GM23338 (cell line): ENCODE results near the gene TYW3. TPM values are rescaled to one million over a fixed set of nuclear protein-coding genes. Genes with fewer than 3 reads are reported as not detected.

ENCODE experiments used
- ATAC-seq: fragments of 200-7000 bp; cut with Tn5 transposase; 3 replicates; pipeline ENCODE4 v1.9.1; 2020
- DNase-seq: peaks from one replicate; pipeline ENCODE4 v3.0.0-alpha.2; 2015; ENCODE audit warnings: low spot score
- H2AFZ ChIP-seq: fragments of 200-600 bp; sonication (generic); 2 replicates; pipeline ENCODE4 v1.8.0; 2016; ENCODE audit warnings: antibody characterized with exemption, mild to moderate bottlenecking, moderate library complexity
- H3F3A ChIP-seq: fragments of 200-600 bp; sonication (generic); replicated peaks from 2 replicates; pipeline ENCODE4 v1.8.0; 2017; ENCODE audit warnings: antibody characterized with exemption, mixed run types, low read depth
- H3K27ac ChIP-seq: fragments of 200-600 bp; sonication (generic); 2 replicates; pipeline ENCODE4 v1.6.1; 2016; ENCODE audit warnings: low read depth
- H3K27me3 ChIP-seq: fragments of 200-600 bp; sonication (generic); 2 replicates; pipeline ENCODE4 v1.8.0; 2016; ENCODE audit warnings: mild to moderate bottlenecking, mixed run types, moderate library complexity; ENCODE audit not compliant: insufficient read depth
- H3K36me3 ChIP-seq: fragments of 200-600 bp; sonication (generic); 2 replicates; pipeline ENCODE4 v1.8.0; 2016; ENCODE audit warnings: mild to moderate bottlenecking; ENCODE audit not compliant: insufficient read depth
- H3K4me1 ChIP-seq: fragments of 200-600 bp; sonication (generic); 2 replicates; pipeline ENCODE4 v1.8.0; 2016; ENCODE audit warnings: mild to moderate bottlenecking, moderate library complexity; ENCODE audit not compliant: insufficient read depth
- H3K4me2 ChIP-seq: fragments of 200-600 bp; sonication (generic); 2 replicates; pipeline ENCODE4 v1.7.1; 2017; ENCODE audit warnings: mixed run types
- H3K4me3 ChIP-seq: fragments of 200-600 bp; sonication (generic); 2 replicates; pipeline ENCODE4 v1.6.1; 2016; ENCODE audit warnings: mixed run types
- H3K79me2 ChIP-seq: fragments of 200-600 bp; sonication (generic); replicated peaks from 2 replicates; pipeline ENCODE4 v1.8.0; 2017; ENCODE audit warnings: mild to moderate bottlenecking; ENCODE audit not compliant: insufficient read depth
- H3K9me2 ChIP-seq: fragments of 200-600 bp; sonication (generic); 2 replicates; pipeline ENCODE4 v1.8.0; 2017; ENCODE audit not compliant: insufficient read depth
- H4K20me1 ChIP-seq: fragments of 200-600 bp; sonication (generic); replicated peaks from 2 replicates; pipeline ENCODE4 v1.8.0; 2017; ENCODE audit warnings: mild to moderate bottlenecking; ENCODE audit not compliant: insufficient read depth
- H3K27ac Mint-ChIP-seq: 2 replicates; pipeline ENCODE4 v1.8.0; 2020; ENCODE audit warnings: inconsistent platforms, mild to moderate bottlenecking, moderate library complexity, mixed read lengths
- H3K27me3 Mint-ChIP-seq: 3 replicates; pipeline ENCODE4 v1.8.0; 2022; ENCODE audit warnings: low read depth, mild to moderate bottlenecking, moderate library complexity, mixed read lengths, inconsistent platforms; ENCODE audit not compliant: insufficient read depth, poor library complexity
- H3K36me3 Mint-ChIP-seq: 3 replicates; pipeline ENCODE4 v1.8.0; 2021; ENCODE audit warnings: low read depth, mild to moderate bottlenecking, inconsistent platforms, moderate library complexity, mixed read lengths
- H3K4me1 Mint-ChIP-seq: 3 replicates; pipeline ENCODE4 v1.8.0; 2020; ENCODE audit warnings: mild to moderate bottlenecking, inconsistent platforms, mixed read lengths
- H3K4me3 Mint-ChIP-seq: 3 replicates; pipeline ENCODE4 v1.8.0; 2021; ENCODE audit warnings: moderate library complexity, mild to moderate bottlenecking, inconsistent platforms, mixed read lengths
- H3K9me3 Mint-ChIP-seq: 3 replicates; pipeline ENCODE4 v1.8.0; 2020; ENCODE audit warnings: moderate library complexity, mild to moderate bottlenecking, inconsistent platforms, mixed read lengths
- CREB1 ChIP-seq: fragments of 250-450 bp; sonication (Bioruptor Pico); IDR thresholded peaks from 2 replicates; pipeline ENCODE4 v1.5.0; 2020; ENCODE audit warnings: low read depth, mild to moderate bottlenecking, moderate library complexity
- EZH2 ChIP-seq: fragments of 200-600 bp; sonication (generic); IDR thresholded peaks from one replicate; pipeline ENCODE4 v1.8.0; 2017; ENCODE audit warnings: antibody characterized with exemption, mild to moderate bottlenecking, low read depth; ENCODE audit not compliant: unreplicated experiment
- EZH2phosphoT487 ChIP-seq: fragments of 200-600 bp; sonication (generic); IDR thresholded peaks from one replicate; pipeline ENCODE4 v1.8.1; 2018; ENCODE audit warnings: antibody characterized with exemption; ENCODE audit not compliant: unreplicated experiment
- JUNB ChIP-seq: IDR thresholded peaks from one replicate; pipeline ENCODE4 v1.6.1; 2016; ENCODE audit warnings: antibody characterized with exemption; ENCODE audit not compliant: unreplicated experiment
- NANOG ChIP-seq: IDR thresholded peaks from 2 replicates; pipeline ENCODE4 v1.6.1; 2016; ENCODE audit warnings: antibody characterized with exemption, borderline replicate concordance
- POLR2AphosphoS5 ChIP-seq: IDR thresholded peaks from 2 replicates; pipeline ENCODE4 v1.6.1; 2016; ENCODE audit warnings: antibody characterized with exemption, low read depth
- STAT1 ChIP-seq: IDR thresholded peaks from one replicate; pipeline ENCODE4 v1.6.1; 2016; ENCODE audit warnings: antibody characterized with exemption; ENCODE audit not compliant: unreplicated experiment
- ZNF114 ChIP-seq: fragments of 250-450 bp; sonication (Bioruptor Pico); IDR thresholded peaks from 2 replicates; pipeline ENCODE4 v1.5.0; 2020; ENCODE audit warnings: mild to moderate bottlenecking, moderate library complexity
- ZNF331 ChIP-seq: fragments of 250-450 bp; sonication (Bioruptor Pico); IDR thresholded peaks from 2 replicates; pipeline ENCODE4 v1.5.0; 2020; ENCODE audit warnings: low read depth, mild to moderate bottlenecking, moderate library complexity
- polyA plus RNA-seq: library from polyadenylated mRNA; unstranded; fragments of >200 nt; fragmentation: Nextera tagmentation; extraction: Ambion mirVana; gene quantifications from 2 replicates; pipeline ENCODE4 v1.2.1, GENCODE V29; 2016
- total RNA-seq: library from RNA; depleted of rRNA; stranded (reverse); fragments of >200 nt; shearing (Covaris generic); gene quantifications from 2 replicates; pipeline ENCODE4 v1.2.3, GENCODE V29; 2014
- TF ChIP-seq, protein P1 (sequence below): fragments of 250-450 bp; sonication (Bioruptor Pico); IDR thresholded peaks from 2 replicates; pipeline ENCODE4 v1.5.0; 2020; ENCODE audit warnings: mild to moderate bottlenecking, moderate library complexity
- TF ChIP-seq, protein P2 (sequence below): IDR thresholded peaks from one replicate; pipeline ENCODE4 v1.6.1; 2018; ENCODE audit warnings: antibody characterized with exemption; ENCODE audit not compliant: unreplicated experiment
- TF ChIP-seq, protein P3 (sequence below), 2 experiments: fragments of 200-600 bp in 1 of 2; sonication (generic) in 1 of 2; conservative IDR thresholded peaks; 2 replicates each; pipeline versions ENCODE4 v1.5.1 to v1.6.1; 2016 to 2017; ENCODE audit warnings: antibody characterized with exemption in 2 of 2, low read depth in 2 of 2, mild to moderate bottlenecking in 2 of 2, moderate library complexity in 1 of 2
- TF ChIP-seq, protein P4 (sequence below): IDR thresholded peaks from 2 replicates; pipeline ENCODE4 v1.6.1; 2016; ENCODE audit warnings: antibody characterized with exemption

Gene TYW3
- total and polyA plus RNA-seq, 2 experiments from 2014 or later, result 29.6 to 66.8 TPM

DNA sequence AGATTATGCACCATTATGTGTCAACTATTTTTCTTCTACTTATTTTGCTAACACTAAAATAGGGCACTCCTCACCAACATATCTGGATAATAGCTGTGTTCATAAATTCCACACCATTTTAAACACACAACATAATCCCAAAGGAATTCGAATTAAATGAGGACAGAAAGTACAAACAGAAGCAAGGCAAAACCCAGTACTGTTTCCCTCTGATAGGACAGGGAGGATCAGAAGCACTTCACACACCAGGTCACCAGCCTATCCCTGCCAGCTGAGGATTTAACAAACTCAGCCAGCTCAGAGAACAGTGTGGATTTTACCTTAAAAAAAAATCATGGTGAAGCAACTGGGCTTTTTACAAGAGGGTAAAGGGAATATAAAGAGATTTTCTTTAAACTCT, 20.1 kb upstream of the TYW3 start:
- Histone ChIP-seq H3K4me2 (no peak overlapping the region), H3K79me2 (no peaks in the 10 kb centered on the region), H3K36me3 (0 out of 2 replicates have a peak, but pooled peaks cover 5% of the 10 kb centered on the region), H3F3A (no peaks in the 10 kb centered on the region), H4K20me1 (no peaks in the 10 kb centered on the region; the same call in 1 of the 2 replicates), H3K4me1 (peaks cover 9% of the 10 kb centered on the region; the same call in 1 of the 2 replicates), H2AFZ (no peak overlapping the region), H3K27me3 (no peaks in the 10 kb centered on the region), H3K27ac (no peak overlapping the region), H3K4me3 (no peak overlapping the region), H3K9me2 (no peaks in the 10 kb centered on the region)
- ATAC-seq, result no peak
- no peak overlapping the region for H3K4me3 Mint-ChIP-seq
- no peaks in the 10 kb centered on the region for H3K9me3 Mint-ChIP-seq
- DNase-seq, result no peak
- TF ChIP-seq EZH2 (no peak), POLR2AphosphoS5 (no peak), STAT1 (no peak), JUNB (no peak), CREB1 (CRISPR knock-in tag) (no peak), NANOG (no peak), ZNF331 (no peak), ZNF114 (CRISPR knock-in tag) (no peak), EZH2phosphoT487 (no peak)
- TF ChIP-seq, protein P1, sequence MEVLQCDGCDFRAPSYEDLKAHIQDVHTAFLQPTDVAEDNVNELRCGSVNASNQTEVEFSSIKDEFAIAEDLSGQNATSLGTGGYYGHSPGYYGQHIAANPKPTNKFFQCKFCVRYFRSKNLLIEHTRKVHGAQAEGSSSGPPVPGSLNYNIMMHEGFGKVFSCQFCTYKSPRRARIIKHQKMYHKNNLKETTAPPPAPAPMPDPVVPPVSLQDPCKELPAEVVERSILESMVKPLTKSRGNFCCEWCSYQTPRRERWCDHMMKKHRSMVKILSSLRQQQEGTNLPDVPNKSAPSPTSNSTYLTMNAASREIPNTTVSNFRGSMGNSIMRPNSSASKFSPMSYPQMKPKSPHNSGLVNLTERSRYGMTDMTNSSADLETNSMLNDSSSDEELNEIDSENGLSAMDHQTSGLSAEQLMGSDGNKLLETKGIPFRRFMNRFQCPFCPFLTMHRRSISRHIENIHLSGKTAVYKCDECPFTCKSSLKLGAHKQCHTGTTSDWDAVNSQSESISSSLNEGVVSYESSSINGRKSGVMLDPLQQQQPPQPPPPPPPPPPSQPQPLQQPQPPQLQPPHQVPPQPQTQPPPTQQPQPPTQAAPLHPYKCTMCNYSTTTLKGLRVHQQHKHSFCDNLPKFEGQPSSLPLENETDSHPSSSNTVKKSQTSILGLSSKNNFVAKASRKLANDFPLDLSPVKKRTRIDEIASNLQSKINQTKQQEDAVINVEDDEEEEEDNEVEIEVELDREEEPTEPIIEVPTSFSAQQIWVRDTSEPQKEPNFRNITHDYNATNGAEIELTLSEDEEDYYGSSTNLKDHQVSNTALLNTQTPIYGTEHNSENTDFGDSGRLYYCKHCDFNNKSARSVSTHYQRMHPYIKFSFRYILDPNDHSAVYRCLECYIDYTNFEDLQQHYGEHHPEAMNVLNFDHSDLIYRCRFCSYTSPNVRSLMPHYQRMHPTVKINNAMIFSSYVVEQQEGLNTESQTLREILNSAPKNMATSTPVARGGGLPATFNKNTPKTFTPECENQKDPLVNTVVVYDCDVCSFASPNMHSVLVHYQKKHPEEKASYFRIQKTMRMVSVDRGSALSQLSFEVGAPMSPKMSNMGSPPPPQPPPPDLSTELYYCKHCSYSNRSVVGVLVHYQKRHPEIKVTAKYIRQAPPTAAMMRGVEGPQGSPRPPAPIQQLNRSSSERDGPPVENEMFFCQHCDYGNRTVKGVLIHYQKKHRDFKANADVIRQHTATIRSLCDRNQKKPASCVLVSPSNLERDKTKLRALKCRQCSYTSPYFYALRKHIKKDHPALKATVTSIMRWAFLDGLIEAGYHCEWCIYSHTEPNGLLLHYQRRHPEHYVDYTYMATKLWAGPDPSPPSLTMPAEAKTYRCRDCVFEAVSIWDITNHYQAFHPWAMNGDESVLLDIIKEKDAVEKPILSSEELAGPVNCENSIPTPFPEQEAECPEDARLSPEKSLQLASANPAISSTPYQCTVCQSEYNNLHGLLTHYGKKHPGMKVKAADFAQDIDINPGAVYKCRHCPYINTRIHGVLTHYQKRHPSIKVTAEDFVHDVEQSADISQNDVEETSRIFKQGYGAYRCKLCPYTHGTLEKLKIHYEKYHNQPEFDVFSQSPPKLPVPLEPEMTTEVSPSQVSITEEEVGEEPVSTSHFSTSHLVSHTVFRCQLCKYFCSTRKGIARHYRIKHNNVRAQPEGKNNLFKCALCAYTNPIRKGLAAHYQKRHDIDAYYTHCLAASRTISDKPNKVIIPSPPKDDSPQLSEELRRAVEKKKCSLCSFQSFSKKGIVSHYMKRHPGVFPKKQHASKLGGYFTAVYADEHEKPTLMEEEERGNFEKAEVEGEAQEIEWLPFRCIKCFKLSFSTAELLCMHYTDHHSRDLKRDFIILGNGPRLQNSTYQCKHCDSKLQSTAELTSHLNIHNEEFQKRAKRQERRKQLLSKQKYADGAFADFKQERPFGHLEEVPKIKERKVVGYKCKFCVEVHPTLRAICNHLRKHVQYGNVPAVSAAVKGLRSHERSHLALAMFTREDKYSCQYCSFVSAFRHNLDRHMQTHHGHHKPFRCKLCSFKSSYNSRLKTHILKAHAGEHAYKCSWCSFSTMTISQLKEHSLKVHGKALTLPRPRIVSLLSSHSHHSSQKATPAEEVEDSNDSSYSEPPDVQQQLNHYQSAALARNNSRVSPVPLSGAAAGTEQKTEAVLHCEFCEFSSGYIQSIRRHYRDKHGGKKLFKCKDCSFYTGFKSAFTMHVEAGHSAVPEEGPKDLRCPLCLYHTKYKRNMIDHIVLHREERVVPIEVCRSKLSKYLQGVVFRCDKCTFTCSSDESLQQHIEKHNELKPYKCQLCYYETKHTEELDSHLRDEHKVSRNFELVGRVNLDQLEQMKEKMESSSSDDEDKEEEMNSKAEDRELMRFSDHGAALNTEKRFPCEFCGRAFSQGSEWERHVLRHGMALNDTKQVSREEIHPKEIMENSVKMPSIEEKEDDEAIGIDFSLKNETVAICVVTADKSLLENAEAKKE, result no peak
- TF ChIP-seq, protein P2, sequence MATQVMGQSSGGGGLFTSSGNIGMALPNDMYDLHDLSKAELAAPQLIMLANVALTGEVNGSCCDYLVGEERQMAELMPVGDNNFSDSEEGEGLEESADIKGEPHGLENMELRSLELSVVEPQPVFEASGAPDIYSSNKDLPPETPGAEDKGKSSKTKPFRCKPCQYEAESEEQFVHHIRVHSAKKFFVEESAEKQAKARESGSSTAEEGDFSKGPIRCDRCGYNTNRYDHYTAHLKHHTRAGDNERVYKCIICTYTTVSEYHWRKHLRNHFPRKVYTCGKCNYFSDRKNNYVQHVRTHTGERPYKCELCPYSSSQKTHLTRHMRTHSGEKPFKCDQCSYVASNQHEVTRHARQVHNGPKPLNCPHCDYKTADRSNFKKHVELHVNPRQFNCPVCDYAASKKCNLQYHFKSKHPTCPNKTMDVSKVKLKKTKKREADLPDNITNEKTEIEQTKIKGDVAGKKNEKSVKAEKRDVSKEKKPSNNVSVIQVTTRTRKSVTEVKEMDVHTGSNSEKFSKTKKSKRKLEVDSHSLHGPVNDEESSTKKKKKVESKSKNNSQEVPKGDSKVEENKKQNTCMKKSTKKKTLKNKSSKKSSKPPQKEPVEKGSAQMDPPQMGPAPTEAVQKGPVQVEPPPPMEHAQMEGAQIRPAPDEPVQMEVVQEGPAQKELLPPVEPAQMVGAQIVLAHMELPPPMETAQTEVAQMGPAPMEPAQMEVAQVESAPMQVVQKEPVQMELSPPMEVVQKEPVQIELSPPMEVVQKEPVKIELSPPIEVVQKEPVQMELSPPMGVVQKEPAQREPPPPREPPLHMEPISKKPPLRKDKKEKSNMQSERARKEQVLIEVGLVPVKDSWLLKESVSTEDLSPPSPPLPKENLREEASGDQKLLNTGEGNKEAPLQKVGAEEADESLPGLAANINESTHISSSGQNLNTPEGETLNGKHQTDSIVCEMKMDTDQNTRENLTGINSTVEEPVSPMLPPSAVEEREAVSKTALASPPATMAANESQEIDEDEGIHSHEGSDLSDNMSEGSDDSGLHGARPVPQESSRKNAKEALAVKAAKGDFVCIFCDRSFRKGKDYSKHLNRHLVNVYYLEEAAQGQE, result no peak
- TF ChIP-seq, protein P3, sequence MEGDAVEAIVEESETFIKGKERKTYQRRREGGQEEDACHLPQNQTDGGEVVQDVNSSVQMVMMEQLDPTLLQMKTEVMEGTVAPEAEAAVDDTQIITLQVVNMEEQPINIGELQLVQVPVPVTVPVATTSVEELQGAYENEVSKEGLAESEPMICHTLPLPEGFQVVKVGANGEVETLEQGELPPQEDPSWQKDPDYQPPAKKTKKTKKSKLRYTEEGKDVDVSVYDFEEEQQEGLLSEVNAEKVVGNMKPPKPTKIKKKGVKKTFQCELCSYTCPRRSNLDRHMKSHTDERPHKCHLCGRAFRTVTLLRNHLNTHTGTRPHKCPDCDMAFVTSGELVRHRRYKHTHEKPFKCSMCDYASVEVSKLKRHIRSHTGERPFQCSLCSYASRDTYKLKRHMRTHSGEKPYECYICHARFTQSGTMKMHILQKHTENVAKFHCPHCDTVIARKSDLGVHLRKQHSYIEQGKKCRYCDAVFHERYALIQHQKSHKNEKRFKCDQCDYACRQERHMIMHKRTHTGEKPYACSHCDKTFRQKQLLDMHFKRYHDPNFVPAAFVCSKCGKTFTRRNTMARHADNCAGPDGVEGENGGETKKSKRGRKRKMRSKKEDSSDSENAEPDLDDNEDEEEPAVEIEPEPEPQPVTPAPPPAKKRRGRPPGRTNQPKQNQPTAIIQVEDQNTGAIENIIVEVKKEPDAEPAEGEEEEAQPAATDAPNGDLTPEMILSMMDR (conservative IDR thresholded peaks at IDR 0.05; ENCODE audit: low read depth in 2 of 2), result no peak
- TF ChIP-seq, protein P4, sequence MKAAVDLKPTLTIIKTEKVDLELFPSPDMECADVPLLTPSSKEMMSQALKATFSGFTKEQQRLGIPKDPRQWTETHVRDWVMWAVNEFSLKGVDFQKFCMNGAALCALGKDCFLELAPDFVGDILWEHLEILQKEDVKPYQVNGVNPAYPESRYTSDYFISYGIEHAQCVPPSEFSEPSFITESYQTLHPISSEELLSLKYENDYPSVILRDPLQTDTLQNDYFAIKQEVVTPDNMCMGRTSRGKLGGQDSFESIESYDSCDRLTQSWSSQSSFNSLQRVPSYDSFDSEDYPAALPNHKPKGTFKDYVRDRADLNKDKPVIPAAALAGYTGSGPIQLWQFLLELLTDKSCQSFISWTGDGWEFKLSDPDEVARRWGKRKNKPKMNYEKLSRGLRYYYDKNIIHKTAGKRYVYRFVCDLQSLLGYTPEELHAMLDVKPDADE, result no peak
- H3K36me3 Mint-ChIP-seq, result peaks cover 4% of the 10 kb centered on the region; the same call in 1 of the 3 replicates
- no peaks in the 10 kb centered on the region for H3K27me3 Mint-ChIP-seq
- no peak overlapping the region for H3K27ac Mint-ChIP-seq
- H3K4me1 Mint-ChIP-seq, result no peaks in the 10 kb centered on the region
